Lung (tissue), 12 donors: Measurements from ENCODE around the gene ERCC8. TPM values are rescaled to one million over a fixed set of nuclear protein-coding genes. Genes with fewer than 3 reads are reported as not detected.

Experiments
- ATAC-seq: fragments of 200-7000 bp; cut with Tn5 transposase; one replicate; pipeline ENCODE4 v1.9.1; 2020; ENCODE audit warnings: moderate number of reproducible peaks; ENCODE audit not compliant: insufficient read depth, low FRiP score
- DNase-seq, 3 donors: peaks; one replicate each; pipeline ENCODE4 v3.0.0-alpha.2; 2013 to 2017
- H3K27ac ChIP-seq, 2 donors: one replicate each; pipeline ENCODE4 v1.5.1; 2013; ENCODE audit warnings: mild to moderate bottlenecking in 2 of 2, moderate library complexity in 2 of 2, control low read depth in 1 of 2, inconsistent platforms in 1 of 2, low read depth in 1 of 2, low read length in 1 of 2
- H3K27me3 ChIP-seq, 3 donors: one replicate each; pipeline ENCODE4 v1.5.1; 2013; ENCODE audit warnings: low read length in 2 of 3; ENCODE audit not compliant: control insufficient read depth in 3 of 3, insufficient read depth in 3 of 3
- H3K36me3 ChIP-seq, 4 donors: one replicate each; pipeline ENCODE4 v1.5.1; 2013; ENCODE audit warnings: low read length in 4 of 4, mild to moderate bottlenecking in 1 of 4, moderate library complexity in 1 of 4; ENCODE audit not compliant: control insufficient read depth in 4 of 4, insufficient read depth in 4 of 4
- H3K4me1 ChIP-seq, 5 donors: one replicate each; pipeline ENCODE4 v1.5.1; 2013; ENCODE audit warnings: low read length in 5 of 5, mild to moderate bottlenecking in 2 of 5, moderate library complexity in 1 of 5; ENCODE audit not compliant: control insufficient read depth in 5 of 5, insufficient read depth in 5 of 5
- H3K4me3 ChIP-seq: one replicate; pipeline ENCODE4 v1.5.1; 2013; ENCODE audit warnings: mild to moderate bottlenecking, control low read depth, moderate library complexity
- H3K9ac ChIP-seq, 2 donors: one replicate each; pipeline ENCODE4 v1.5.1; 2013; ENCODE audit warnings: low read length in 2 of 2, control low read depth in 1 of 2; ENCODE audit not compliant: insufficient read depth in 1 of 2
- H3K9me3 ChIP-seq, 4 donors: one replicate each; pipeline ENCODE4 v1.5.1; 2013; ENCODE audit warnings: low read length in 3 of 4, mild to moderate bottlenecking in 1 of 4, moderate library complexity in 1 of 4; ENCODE audit not compliant: control insufficient read depth in 4 of 4, insufficient read depth in 3 of 4
- WGBS, 2 donors: extraction: QIAGEN DNeasy Blood & Tissue Kit; methylation state at CpG; one replicate each; pipeline ENCODE4 v1.1.7; 2013; 5-methylcytosine and 5-hydroxymethylcytosine counted together
- polyA plus RNA-seq, 2 donors: library from polyadenylated mRNA; stranded (reverse); fragments of 200-250 nt; gene quantifications; one replicate each; pipeline ENCODE4 v1.2.1, GENCODE V29; 2013
- total RNA-seq, 2 donors: library from RNA; depleted of rRNA in 1 of 2; stranded (reverse); fragments of >200 nt in 1 of 2; gene quantifications; one replicate each; pipeline ENCODE4 v1.2.1, GENCODE V29; 2014 to 2021
- TF ChIP-seq, protein P1 (sequence below): IDR thresholded peaks from 2 replicates; pipeline ENCODE4 v1.5.1; 2012; ENCODE audit warnings: mild to moderate bottlenecking; ENCODE audit errors: control extremely low read depth, extremely low read depth
- donor health status: control.
- donor health status: control.
- donor health status: Bipolar disorder and iron deficiency.
- donor health status: healthy.
- donor health status: DM: yes; HTN: yes; CAD: no.

The ERCC8 gene
- total and polyA plus RNA-seq, 4 donors, result 4.6 to 11.3 (median 8.0) TPM

- Histone ChIP-seq H3K4me3 (no peak overlapping the region), H3K27me3 (no peaks in the 10 kb centered on the region), H3K9ac (no peak overlapping the region), H3K4me1 (peaks cover 0 to 8% (median 0%) of the 10 kb centered on the region in 5 donors), H3K27ac (no peak overlapping the region), H3K9me3 (peaks cover 0 to 6% (median 0%) of the 10 kb centered on the region in 4 donors), H3K36me3 (no peaks in the 10 kb centered on the region)
- TF ChIP-seq, protein P1, sequence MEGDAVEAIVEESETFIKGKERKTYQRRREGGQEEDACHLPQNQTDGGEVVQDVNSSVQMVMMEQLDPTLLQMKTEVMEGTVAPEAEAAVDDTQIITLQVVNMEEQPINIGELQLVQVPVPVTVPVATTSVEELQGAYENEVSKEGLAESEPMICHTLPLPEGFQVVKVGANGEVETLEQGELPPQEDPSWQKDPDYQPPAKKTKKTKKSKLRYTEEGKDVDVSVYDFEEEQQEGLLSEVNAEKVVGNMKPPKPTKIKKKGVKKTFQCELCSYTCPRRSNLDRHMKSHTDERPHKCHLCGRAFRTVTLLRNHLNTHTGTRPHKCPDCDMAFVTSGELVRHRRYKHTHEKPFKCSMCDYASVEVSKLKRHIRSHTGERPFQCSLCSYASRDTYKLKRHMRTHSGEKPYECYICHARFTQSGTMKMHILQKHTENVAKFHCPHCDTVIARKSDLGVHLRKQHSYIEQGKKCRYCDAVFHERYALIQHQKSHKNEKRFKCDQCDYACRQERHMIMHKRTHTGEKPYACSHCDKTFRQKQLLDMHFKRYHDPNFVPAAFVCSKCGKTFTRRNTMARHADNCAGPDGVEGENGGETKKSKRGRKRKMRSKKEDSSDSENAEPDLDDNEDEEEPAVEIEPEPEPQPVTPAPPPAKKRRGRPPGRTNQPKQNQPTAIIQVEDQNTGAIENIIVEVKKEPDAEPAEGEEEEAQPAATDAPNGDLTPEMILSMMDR, result no peak
- WGBS, 2 donors, result 55 to 72% methylated on average over 2 of the region's 2 CpGs
- DNase-seq, result no peak
- ATAC-seq, result no peak
These were observed 16.8 kb upstream of the ERCC8 start for GRCh38 chr5:60961685-60962084.

GRCh38 chr5:60960591-60960990 lies 15.7 kb upstream of the ERCC8 start:
- H3K9me3 ChIP-seq, result no peaks in the 10 kb centered on the region
- TF ChIP-seq, protein P1, result no peak
- H3K4me1 ChIP-seq, result peaks cover 0 to 8% (median 0%) of the 10 kb centered on the region in 5 donors
- no peak overlapping the region for H3K9ac ChIP-seq
- no peak overlapping the region for H3K4me3 ChIP-seq
- WGBS, 2 donors, result 43 to 47% methylated on average over 2 of the region's 2 CpGs
- no peaks in the 10 kb centered on the region for H3K27me3 ChIP-seq
- DNase-seq (peak in 2 of 3 donors; percentile 10 to 23), ATAC-seq (no peak)
- H3K27ac ChIP-seq, result no peak overlapping the region
- H3K36me3 ChIP-seq, result no peaks in the 10 kb centered on the region

DNA sequence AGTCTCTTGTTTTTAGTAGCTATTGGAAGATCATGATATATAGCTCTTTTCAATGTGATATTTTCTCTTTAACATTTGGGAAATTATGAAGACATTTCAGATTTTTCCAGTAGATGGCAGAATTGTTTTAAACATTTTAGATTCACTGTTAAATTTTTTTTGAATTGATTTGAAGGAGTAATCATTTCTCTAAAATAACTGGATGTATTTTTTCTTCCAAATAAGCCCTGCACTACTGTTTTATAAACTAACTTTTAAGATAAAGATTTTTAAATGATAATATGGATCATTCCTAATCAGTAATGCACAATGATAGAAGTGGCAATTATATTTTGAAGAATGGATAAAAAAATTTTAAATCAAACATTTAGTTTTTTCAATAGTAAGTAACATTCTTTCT lies 14.3 kb upstream of the ERCC8 start:
- DNase-seq (peak in 2 of 3 donors; percentile 65 to 67), ATAC-seq (no peak)
- Histone ChIP-seq H3K27ac (no peak overlapping the region), H3K4me3 (no peak overlapping the region), H3K36me3 (no peaks in the 10 kb centered on the region), H3K9ac (no peak overlapping the region), H3K9me3 (peaks cover 0 to 6% (median 0%) of the 10 kb centered on the region in 4 donors), H3K4me1 (peaks cover 0 to 8% (median 0%) of the 10 kb centered on the region in 5 donors), H3K27me3 (no peaks in the 10 kb centered on the region)
- TF ChIP-seq, protein P1, result no peak

- 99% methylated on average over 2 of the region's 2 CpGs for WGBS, 2 donors
- Histone ChIP-seq H3K9ac (no peak overlapping the region), H3K4me1 (peaks cover 0 to 8% (median 0%) of the 10 kb centered on the region in 5 donors), H3K36me3 (no peaks in the 10 kb centered on the region), H3K4me3 (no peak overlapping the region), H3K27me3 (no peaks in the 10 kb centered on the region), H3K9me3 (peaks cover 0 to 6% (median 0%) of the 10 kb centered on the region in 4 donors), H3K27ac (no peak overlapping the region)
- DNase-seq (no peak), ATAC-seq (no peak)
- TF ChIP-seq, protein P1, result no peak
These were observed 13.8 kb upstream of the ERCC8 start for GRCh38 chr5:60958712-60959111.
